ENCODE data around the gene PHF2.

The PHF2 gene

DNA sequence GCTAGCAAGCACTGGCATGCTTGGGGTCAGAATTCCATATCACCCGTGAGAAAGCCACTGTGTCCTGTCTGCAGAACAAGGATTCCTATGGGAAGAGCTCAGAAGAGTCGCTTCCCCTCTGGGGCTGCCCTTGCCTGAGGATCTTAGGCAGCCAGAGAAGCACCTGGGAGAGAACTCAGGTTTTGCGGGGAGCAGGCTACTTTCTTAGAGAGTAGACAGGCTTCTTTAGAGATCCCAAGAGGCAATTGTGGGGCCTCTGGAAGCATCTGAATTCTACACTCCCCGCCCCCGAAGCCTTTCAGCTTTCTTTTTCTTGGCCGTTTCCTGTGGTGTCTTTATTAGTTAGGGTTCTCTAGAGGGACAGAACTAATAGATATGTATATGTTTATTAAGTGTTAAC is 40.9 kb downstream of the PHF2 start:
- Histone ChIP-seq H3K4me3 (ENCODE audit: low read length) (no peak overlapping the region), H3K36me3 (replicated peaks; ENCODE audit: low read depth, low read length) (no peaks in the 10 kb centered on the region), H3K9ac (ENCODE audit: low read length) (no peak overlapping the region), H3K9me3 (ENCODE audit: insufficient read depth, low read length) (no peaks in the 10 kb centered on the region), H3K79me2 (ENCODE audit: low read length) (peaks cover 44% of the 10 kb centered on the region), H3K27me3 (ENCODE audit: low read depth, low read length) (no peaks in the 10 kb centered on the region), H3K4me1 (ENCODE audit: low read length) (peaks cover 7% of the 10 kb centered on the region), H3K27ac (ENCODE audit: low read length) (no peak overlapping the region), H4K20me1 (ENCODE audit: insufficient read depth, low read length) (peaks cover 35% of the 10 kb centered on the region), H3K4me2 (ENCODE audit: low read length) (no peak overlapping the region), H2AFZ (ENCODE audit: low read depth, low read length) (no peak overlapping the region)
- TF ChIP-seq, protein P1, sequence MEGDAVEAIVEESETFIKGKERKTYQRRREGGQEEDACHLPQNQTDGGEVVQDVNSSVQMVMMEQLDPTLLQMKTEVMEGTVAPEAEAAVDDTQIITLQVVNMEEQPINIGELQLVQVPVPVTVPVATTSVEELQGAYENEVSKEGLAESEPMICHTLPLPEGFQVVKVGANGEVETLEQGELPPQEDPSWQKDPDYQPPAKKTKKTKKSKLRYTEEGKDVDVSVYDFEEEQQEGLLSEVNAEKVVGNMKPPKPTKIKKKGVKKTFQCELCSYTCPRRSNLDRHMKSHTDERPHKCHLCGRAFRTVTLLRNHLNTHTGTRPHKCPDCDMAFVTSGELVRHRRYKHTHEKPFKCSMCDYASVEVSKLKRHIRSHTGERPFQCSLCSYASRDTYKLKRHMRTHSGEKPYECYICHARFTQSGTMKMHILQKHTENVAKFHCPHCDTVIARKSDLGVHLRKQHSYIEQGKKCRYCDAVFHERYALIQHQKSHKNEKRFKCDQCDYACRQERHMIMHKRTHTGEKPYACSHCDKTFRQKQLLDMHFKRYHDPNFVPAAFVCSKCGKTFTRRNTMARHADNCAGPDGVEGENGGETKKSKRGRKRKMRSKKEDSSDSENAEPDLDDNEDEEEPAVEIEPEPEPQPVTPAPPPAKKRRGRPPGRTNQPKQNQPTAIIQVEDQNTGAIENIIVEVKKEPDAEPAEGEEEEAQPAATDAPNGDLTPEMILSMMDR (IDR thresholded peaks at IDR 0.05; ENCODE audit: low read depth, low read length): no peak
- TF ChIP-seq EZH2phosphoT487 (IDR thresholded peaks at IDR 0.05; ENCODE audit: low read depth): no peak

DNA sequence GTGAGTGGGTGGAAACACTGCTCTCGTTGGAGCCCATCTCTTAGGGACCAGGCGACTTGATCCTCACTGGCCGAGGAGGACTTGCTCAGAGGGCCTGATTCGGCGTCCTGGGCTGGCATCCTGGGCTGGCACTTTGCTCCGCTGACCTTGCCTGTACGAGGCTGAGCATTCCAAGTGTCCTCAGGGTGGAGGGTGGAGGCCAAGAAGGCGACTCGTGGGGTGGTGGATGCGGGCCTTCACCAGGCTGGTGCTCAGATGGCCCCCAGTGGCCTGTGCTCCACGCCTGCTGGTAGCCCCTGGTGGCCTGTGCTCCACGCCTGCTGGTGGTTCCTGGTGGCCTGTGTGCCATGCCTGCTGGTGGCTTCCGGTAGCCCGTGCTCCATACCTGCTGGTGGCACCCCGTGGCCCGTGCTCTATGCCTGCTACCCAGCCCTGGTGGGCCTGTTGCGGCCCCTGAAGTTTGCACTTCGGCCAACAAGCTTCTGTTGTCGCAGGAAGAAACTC is 42.9 kb downstream of the PHF2 start:
- Histone ChIP-seq H3K4me1 (ENCODE audit: low read length) (no peaks in the 10 kb centered on the region), H3K36me3 (replicated peaks; ENCODE audit: low read depth, low read length) (no peaks in the 10 kb centered on the region), H4K20me1 (ENCODE audit: insufficient read depth, low read length) (peaks cover 37% of the 10 kb centered on the region), H3K27me3 (ENCODE audit: low read depth, low read length) (no peaks in the 10 kb centered on the region), H3K4me3 (ENCODE audit: low read length) (no peak overlapping the region), H3K27ac (ENCODE audit: low read length) (no peak overlapping the region), H3K4me2 (ENCODE audit: low read length) (no peak overlapping the region), H3K79me2 (ENCODE audit: low read length) (peaks cover 40% of the 10 kb centered on the region), H3K9me3 (ENCODE audit: insufficient read depth, low read length) (no peaks in the 10 kb centered on the region), H2AFZ (ENCODE audit: low read depth, low read length) (no peak overlapping the region), H3K9ac (ENCODE audit: low read length) (no peak overlapping the region)
- TF ChIP-seq, protein P1 (IDR thresholded peaks at IDR 0.05; ENCODE audit: low read depth, low read length): no peak
- no peak for TF ChIP-seq EZH2phosphoT487 (IDR thresholded peaks at IDR 0.05; ENCODE audit: low read depth)

DNA sequence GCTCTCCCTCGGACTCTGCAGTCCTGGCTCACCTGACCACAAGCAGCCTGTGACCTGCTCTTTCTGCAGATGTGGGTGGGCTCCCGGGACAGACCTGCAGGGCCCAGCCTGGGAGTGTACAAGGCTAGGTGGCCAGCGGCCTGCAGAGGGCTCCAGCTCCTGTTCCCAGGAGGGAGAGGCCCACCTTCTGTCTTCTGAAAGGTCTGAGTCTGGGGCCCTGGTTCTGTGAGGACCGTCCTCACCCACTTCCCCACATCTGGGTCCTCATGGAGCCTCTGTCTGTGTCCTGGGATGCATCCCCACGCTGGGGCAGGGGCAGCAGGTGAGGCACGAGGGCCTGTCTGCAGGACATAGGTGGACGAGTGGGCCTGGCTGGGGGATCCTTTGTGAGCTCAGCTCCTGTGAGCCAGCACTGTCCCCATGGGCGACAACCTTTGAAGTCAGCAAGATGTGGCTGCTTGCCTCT is 43.7 kb downstream of the PHF2 start:
- Histone ChIP-seq H3K9ac (ENCODE audit: low read length) (no peak overlapping the region), H3K4me2 (ENCODE audit: low read length) (no peak overlapping the region), H3K27ac (ENCODE audit: low read length) (no peak overlapping the region), H4K20me1 (ENCODE audit: insufficient read depth, low read length) (peaks cover 37% of the 10 kb centered on the region), H3K9me3 (ENCODE audit: insufficient read depth, low read length) (no peaks in the 10 kb centered on the region), H3K4me1 (ENCODE audit: low read length) (no peaks in the 10 kb centered on the region), H3K36me3 (replicated peaks; ENCODE audit: low read depth, low read length) (no peaks in the 10 kb centered on the region), H3K79me2 (ENCODE audit: low read length) (peaks cover 38% of the 10 kb centered on the region), H3K27me3 (ENCODE audit: low read depth, low read length) (no peaks in the 10 kb centered on the region), H2AFZ (ENCODE audit: low read depth, low read length) (no peak overlapping the region), H3K4me3 (ENCODE audit: low read length) (no peak overlapping the region)
- TF ChIP-seq EZH2phosphoT487 (IDR thresholded peaks at IDR 0.05; ENCODE audit: low read depth): no peak
- TF ChIP-seq, protein P1 (IDR thresholded peaks at IDR 0.05; ENCODE audit: low read depth, low read length): no peak

DNA sequence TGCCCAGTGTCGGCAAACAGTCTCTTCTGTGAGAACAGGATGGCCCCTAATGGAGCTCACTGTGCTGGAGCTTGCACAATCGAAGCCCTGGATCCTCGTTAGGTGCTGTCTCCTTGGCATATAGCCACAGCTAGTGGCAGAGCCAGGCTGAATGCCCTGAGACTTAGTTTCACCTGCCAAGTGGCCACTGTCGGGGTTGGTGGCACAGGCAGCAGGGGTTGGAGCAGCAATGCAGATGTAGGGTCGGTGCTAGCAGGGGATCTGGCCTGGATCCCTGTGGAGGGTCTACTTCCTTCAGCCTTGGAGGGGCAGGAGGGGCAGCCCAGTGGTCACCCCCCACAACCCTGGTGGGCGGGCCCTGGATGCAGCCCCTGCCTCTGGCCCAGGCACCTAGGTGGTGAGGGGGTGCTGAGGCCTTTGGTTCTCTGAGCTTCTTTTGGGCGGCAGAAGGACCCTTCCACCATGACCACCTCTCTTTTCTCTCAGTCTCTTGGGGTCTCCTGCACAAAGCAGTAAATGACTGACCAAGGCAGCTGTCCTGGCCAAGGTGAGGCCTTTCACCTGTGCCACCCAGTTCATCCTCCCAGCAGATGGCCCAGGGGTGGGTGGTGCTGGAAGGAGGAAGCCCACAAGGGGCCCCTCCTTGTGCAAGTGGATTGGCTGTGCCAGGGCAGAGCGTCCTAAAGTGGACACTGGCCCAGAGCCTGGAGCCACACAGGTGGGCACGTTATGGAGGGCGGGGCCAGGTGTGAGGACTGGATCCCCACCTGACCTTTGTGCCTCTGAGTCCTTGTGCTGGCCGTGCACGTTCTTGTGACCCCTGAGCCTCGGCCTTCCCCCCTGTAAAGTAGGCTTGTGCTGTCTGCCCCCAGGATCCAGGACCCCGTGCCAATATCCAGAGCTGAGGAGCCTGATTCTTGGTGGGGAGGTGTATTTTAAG is 44.8 kb downstream of the PHF2 start:
- Histone ChIP-seq H3K9me3 (ENCODE audit: insufficient read depth, low read length) (no peaks in the 10 kb centered on the region), H3K36me3 (replicated peaks; ENCODE audit: low read depth, low read length) (no peaks in the 10 kb centered on the region), H3K27ac (ENCODE audit: low read length) (no peak overlapping the region), H3K4me3 (ENCODE audit: low read length) (no peak overlapping the region), H3K27me3 (ENCODE audit: low read depth, low read length) (no peaks in the 10 kb centered on the region), H2AFZ (ENCODE audit: low read depth, low read length) (no peak overlapping the region), H3K9ac (ENCODE audit: low read length) (no peak overlapping the region), H3K79me2 (ENCODE audit: low read length) (peaks cover 30% of the 10 kb centered on the region), H3K4me2 (ENCODE audit: low read length) (no peak overlapping the region), H4K20me1 (ENCODE audit: insufficient read depth, low read length) (peaks cover 28% of the 10 kb centered on the region), H3K4me1 (ENCODE audit: low read length) (no peaks in the 10 kb centered on the region)
- TF ChIP-seq, protein P1 (IDR thresholded peaks at IDR 0.05; ENCODE audit: low read depth, low read length): no peak
- no peak for TF ChIP-seq EZH2phosphoT487 (IDR thresholded peaks at IDR 0.05; ENCODE audit: low read depth)

Data from OCI-LY3 (cell line).